CD4-positive, alpha-beta T cell treated with Interleukin-15 for 4 hours (primary cell): ENCODE data around the gene KISS1.

Experiments
- DNase-seq: peaks from one replicate; pipeline ENCODE4 v3.0.0-alpha.2; 2020; ENCODE audit warnings: low spot score

KISS1 gene

GRCh38 chr1:204154568-204155255 is 41.6 kb downstream of the KISS1 start:
- no peak for DNase-seq

DNA sequence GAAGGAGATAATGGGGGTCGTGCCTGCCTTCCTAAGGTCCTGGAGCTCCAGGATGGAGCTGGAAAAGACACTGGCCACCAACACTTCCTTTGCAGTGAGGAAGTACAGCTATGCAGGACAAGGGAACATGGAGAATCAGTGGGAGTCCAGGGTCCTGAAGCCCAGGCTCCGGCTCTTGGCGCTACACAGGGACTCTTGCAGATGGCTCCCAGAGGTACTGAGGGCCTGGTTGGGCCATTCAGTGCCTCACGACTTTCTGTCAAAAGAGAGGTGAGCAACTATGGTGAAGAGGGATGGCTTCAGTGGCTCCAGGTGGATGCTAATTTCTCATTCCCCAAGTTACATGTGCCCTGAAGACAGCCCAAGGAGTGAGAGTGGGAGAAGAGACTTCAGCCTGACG is 42.6 kb downstream of the KISS1 start:
- no peak for DNase-seq

- DNase-seq, result no peak
These were observed 43.8 kb downstream of the KISS1 start for GRCh38 chr1:204152310-204153044.

- peak; percentile 41 for DNase-seq
These were observed 44.6 kb downstream of the KISS1 start, which contains the start of gene ETNK2 for GRCh38 chr1:204151552-204152309. TSS of gene ETNK2 (minus strand) at chr1:204152044. CDS start at chr1:204151852, 192 bp downstream.

DNA sequence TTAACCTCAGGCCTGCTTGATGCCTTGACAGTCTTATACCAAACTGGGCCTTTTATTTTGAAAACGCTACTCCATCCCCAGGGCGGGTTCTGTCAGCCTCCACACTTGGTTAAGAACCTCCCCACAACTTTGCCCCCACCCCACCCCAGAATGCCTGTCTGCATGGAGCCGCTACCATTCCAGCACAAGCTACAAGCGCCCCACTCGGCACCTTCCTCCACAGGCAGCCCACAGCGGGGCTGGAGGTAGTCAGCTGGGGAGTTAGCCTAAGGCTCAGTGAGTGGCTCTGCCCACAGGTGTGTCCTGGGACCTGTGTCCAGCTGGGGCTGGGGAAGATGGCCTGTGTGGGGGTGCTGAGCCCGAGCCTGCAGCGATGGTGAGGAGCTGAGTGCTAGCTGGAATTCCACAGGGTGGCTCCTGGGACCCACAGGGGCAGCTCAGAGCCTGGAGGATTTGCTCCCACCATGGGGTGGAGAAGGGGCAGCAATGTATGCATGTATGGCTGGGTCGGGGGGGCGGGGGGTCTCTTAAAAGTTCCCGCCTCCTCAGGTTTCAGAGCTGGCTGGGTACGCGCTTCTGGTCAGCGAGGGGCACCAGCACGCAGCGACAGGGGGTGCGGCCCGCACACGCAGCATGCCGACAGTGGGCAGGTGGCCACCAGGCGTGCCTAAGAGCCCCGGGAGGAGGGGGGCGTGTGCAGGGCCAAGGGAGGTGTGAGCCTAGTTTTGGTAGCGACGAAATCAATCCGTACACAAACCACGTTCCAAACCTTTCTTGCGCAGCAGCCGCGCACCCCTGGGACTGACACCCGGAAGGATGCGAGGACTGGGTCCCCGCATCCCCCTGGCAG is 45.4 kb downstream of the KISS1 start:
- DNase-seq, result no peak

DNA sequence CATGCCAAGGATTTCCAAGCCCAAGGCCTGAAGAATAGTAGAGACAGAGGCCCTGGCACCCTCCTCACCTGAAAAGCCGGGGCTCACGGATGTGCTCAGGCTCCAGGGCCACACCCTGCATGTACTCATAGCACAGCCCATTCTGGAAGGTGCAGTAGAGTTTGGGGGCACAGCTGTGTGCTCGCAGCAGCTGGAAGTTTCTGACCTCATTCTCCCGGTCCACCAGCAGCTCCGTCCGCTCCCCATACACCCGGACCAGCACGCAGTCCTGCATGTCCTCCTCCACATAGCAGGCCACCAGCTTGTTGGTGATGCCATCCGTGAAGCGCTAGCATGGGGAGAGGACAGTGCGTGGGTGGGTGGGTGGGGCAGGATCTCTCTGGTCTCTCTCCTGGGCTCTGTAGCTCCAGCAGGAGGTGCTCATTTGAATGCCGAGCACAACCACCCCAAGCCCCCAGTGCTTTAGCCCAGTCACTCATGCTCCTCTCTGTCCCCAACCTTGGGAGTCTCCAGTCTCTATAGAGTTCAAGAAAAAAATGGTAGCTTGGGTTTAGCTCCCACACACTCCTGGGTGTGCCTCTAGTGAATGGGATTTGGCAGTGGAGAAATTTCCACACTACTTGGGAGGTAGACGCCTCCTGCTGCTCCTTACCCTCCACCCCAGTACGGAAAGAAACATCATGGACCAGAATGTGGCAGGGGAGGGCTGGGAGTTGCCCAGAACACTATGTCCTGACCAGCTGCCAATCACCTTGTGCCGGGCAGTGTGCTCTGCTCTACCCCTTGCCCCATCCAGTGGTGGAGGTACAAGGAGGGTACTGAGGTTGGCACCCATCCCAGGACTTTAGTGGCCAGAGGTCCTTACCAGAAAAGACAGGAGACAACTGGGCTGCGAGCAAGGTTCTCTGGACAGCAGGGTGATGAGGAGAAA is 46.4 kb downstream of the KISS1 start:
- DNase-seq, result no peak

DNA sequence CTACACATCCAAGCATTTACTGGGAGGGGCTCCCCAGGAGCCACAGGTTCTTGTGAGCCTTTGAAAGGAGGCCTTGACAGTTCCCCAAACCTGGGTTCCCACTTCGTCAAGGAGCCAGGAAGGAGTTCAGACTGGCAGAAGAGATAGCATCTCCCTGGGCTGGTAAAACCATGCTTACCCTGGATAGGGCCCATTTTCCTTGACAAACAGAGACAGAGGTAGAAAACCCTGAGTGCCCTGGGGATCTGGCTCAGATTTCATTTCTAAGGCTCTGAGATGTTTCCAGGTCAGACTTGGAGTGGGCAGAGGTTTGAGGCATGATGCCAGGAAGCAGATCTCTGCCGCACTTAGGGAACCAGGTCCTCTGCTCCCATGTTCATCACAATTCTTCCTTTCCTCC is 47.2 kb downstream of the KISS1 start:
- no peak for DNase-seq

DNA sequence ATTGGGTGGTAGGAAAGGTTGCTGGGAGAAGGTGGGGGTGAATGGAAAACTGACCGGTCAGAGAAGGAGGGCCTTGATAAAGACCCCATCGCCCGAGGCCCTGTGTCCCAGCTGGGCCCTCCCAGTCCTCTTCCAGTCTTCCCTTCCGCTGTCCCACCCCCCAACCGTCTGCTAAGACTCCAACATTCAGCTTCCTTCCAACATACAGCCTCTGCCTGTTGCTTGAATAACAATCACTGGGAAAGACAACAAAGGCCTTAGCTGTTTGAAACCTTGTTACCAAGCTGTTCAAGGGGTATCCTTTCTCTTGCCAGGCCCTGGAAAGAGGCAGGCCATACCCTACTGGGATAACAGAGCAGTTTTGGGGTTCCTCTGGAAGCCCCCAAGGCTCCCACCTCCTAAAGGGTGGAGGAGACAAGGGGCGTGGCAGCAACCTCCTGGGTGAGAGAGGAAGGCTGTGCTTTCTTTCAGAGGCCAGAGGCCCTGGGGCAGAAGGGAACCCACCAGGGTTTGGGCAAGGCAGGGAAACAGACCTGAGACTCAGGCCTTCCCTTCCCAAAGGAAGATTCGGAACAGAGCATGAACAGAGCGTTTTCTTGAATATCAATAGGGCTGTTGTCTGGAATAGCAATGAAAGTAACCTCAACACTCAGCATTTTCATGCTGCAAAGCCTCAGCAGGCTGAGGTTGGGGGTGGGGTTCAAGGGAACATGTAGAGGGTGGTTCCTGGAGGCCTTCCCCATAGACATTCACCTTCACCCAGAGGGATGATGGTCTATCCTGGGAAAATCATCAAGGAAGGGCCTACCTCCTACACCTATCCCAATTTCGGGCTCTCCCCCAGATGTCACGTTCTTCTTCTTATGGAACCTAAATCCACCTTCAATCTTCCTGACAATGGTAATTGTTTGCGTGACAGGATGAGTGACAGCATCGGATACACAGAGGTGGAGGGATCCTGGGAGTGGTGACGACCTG is 48.6 kb downstream of the KISS1 start:
- no peak for DNase-seq

DNA sequence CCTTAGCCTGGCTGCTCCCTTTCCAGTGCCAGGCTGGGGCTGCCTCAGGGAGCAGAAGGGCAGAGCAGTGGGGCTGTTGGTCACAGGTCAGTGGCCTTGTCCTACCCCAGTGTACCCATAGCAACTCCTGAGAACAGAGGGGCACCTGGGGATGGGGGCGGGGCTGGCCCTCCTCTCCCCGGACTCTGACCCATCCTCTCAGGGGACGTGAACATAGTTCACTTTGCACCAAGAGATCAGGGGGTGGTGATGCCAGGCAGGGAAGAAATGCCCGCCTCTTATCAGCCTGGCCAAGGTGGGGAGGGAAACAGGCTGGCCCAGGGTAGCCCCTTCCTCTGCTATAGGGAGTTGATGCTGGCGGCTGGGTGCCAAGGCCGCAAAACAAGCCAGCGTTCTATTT is 49.3 kb downstream of the KISS1 start:
- DNase-seq, result no peak

DNA sequence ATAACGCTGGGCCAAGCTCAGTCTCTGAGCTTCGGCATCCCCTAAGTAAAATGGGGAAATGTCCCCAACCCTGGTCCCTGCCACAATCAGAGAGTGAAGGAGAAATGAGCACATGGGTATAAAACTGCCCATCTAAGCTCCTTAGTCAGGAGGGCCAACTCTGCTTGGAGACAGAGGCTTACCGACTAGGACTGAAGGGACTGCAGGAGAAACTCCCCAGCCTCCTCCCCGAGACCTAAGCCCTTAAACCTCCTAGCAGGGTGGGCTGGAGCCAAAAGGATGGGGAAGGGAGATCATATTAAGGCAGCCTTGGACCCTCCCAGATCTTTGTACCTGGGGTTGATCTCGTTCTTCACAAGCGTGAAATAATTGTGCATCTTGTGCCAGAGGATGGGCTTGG is 50.0 kb downstream of the KISS1 start:
- DNase-seq, result no peak

DNA sequence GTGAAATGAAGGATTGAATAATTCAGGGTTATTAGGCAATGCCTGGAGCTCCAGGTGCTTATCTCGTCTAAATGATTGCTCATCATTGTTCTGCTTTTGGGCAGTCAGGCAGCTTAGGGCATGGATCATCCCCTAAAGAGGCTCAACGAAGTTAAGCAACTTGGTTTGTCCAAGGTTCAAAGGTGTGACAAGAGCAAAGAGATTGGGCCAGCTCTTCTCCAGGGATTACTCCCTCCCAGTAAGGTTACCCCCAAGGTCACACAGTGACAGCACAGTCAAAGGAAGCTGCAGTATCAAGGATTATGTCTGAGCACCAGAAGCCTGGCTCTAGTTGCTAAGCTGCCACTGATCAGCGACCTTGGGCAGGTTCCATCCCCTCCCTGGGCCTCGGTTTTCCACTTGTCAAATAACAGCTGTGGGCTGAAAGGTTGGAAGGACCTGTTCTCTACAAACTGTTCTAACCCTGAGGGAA is 51.2 kb downstream of the KISS1 start:
- DNase-seq, result no peak

GRCh38 chr1:204143276-204144041 is 52.8 kb downstream of the KISS1 start:
- DNase-seq, result no peak

GRCh38 chr1:204142032-204142974 is 54.0 kb downstream of the KISS1 start:
- no peak for DNase-seq

- DNase-seq, result no peak
These were observed 55.2 kb downstream of the KISS1 start for GRCh38 chr1:204141131-204141530.
